Activated naive CD4-positive, alpha-beta T cell treated with anti-CD3 and anti-CD28 coated beads, Interleukin-2, amount 50 U/mL, for 24 hours (primary cell): ENCODE measurements around the gene DHRS2.
"Not testable (repeated sequence)": the region's sequence is repeated elsewhere in the genome, so short reads cannot be mapped to it uniquely, and the experiment has no call there.

Experiments
- H3K27ac Mint-ChIP-seq: one replicate; pipeline ENCODE4 v1.8.0; 2021; ENCODE audit warnings: mild to moderate bottlenecking, mixed read lengths
- H3K27me3 Mint-ChIP-seq: one replicate; pipeline ENCODE4 v1.8.0; 2021; ENCODE audit warnings: mixed read lengths
- H3K36me3 Mint-ChIP-seq: one replicate; pipeline ENCODE4 v1.8.0; 2021; ENCODE audit warnings: mixed read lengths
- H3K4me1 Mint-ChIP-seq: one replicate; pipeline ENCODE4 v1.8.0; 2021; ENCODE audit warnings: mixed read lengths
- H3K4me3 Mint-ChIP-seq: one replicate; pipeline ENCODE4 v1.8.0; 2021; ENCODE audit warnings: mild to moderate bottlenecking, mixed read lengths
- H3K9me3 Mint-ChIP-seq: one replicate; pipeline ENCODE4 v1.8.0; 2021; ENCODE audit warnings: mixed read lengths

Gene DHRS2

DNA sequence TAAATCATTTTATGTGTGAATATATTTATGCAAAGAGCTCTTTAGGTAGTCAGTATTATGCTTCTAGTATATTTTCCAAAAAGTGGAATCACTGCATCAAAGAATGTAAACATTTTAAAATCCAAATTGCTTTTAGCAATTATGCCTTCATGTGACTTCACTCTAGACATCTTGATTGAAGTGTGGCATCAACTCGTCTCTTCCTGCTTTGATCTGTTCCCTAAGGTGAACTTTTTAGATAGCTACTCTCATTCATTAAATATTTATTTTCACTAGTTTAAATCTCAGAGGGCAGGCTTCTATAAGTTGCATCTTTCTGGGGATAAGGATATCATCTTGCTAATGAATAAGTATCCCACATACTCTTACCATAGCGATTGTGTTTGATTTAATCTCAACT lies 39.2 kb downstream of the DHRS2 start:
- no peak overlapping the region for H3K27ac Mint-ChIP-seq
- no peak overlapping the region for H3K4me3 Mint-ChIP-seq
- peaks cover 4% of the 10 kb centered on the region for H3K27me3 Mint-ChIP-seq
- no peaks in the 10 kb centered on the region for H3K9me3 Mint-ChIP-seq
- H3K4me1 Mint-ChIP-seq = no peaks in the 10 kb centered on the region
- no peaks in the 10 kb centered on the region for H3K36me3 Mint-ChIP-seq

GRCh38 chr14:23675906-23676305 lies 39.7 kb downstream of the DHRS2 start:
- H3K36me3 Mint-ChIP-seq = no peaks in the 10 kb centered on the region
- no peak overlapping the region for H3K27ac Mint-ChIP-seq
- peaks cover 4% of the 10 kb centered on the region for H3K27me3 Mint-ChIP-seq
- H3K9me3 Mint-ChIP-seq = no peaks in the 10 kb centered on the region
- H3K4me1 Mint-ChIP-seq = no peaks in the 10 kb centered on the region
- no peak overlapping the region for H3K4me3 Mint-ChIP-seq

GRCh38 chr14:23681337-23681736 lies 45.2 kb downstream of the DHRS2 start:
- Mint-ChIP-seq H3K36me3 (no peaks in the 10 kb centered on the region), H3K4me1 (no peaks in the 10 kb centered on the region), H3K4me3 (no peak overlapping the region), H3K27me3 (peaks cover 3% of the 10 kb centered on the region), H3K9me3 (no peaks in the 10 kb centered on the region), H3K27ac (no peak overlapping the region)

DNA sequence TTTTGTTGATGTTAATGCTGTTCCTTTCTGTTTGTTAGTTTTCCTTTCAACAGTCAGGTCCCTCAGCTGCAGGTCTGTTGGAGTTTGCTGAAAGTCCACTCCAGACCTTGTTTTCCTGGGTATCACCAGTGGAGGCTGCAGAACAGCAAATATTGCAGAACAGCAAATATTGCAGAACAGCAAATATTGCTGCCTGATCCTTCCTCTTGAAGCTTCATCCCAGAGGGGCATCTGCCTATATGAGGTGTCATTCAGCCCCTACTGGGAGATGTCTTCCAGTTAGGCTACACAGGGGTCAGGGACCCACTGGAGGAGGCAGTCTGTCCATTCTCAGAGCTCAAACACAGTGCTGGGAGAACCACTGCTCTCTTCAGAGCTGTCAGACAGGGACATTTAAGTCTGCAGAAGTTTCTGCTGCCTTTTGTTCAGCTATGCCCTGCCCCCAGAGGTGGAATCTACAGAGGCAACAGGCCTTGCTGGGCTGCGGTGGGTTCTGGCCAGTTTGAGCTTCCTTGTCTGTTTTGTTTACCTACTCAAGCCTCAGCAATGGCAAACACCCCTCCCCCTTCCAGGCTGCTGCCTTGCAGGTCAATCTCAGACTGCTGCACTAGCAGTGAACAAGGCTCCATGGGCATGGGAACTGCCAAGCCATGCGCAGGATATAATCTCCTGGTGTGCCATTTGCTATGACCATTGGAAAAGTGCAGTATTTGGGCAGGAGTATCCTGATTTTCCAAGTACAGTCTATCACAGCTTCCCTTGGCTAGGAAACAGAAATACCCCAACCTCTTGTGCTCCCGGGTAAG lies 53.7 kb downstream of the DHRS2 start:
- not testable (repeated sequence) for H3K4me1 Mint-ChIP-seq, H3K27ac Mint-ChIP-seq, H3K4me3 Mint-ChIP-seq, H3K27me3 Mint-ChIP-seq, H3K36me3 Mint-ChIP-seq, H3K9me3 Mint-ChIP-seq

- H3K4me3 Mint-ChIP-seq = no peak overlapping the region
- H3K27me3 Mint-ChIP-seq = peaks cover 8% of the 10 kb centered on the region
- no peaks in the 10 kb centered on the region for H3K4me1 Mint-ChIP-seq
- peaks cover 5% of the 10 kb centered on the region for H3K9me3 Mint-ChIP-seq
- no peak overlapping the region for H3K27ac Mint-ChIP-seq
- H3K36me3 Mint-ChIP-seq = peaks cover 5% of the 10 kb centered on the region
These were observed 56.3 kb downstream of the DHRS2 start for GRCh38 chr14:23692416-23692815.

GRCh38 chr14:23693252-23693775 lies 57.1 kb downstream of the DHRS2 start:
- no peak overlapping the region for H3K4me3 Mint-ChIP-seq
- H3K4me1 Mint-ChIP-seq = no peaks in the 10 kb centered on the region
- peaks cover 14% of the 10 kb centered on the region for H3K27me3 Mint-ChIP-seq
- H3K9me3 Mint-ChIP-seq = peaks cover 5% of the 10 kb centered on the region
- peaks cover 5% of the 10 kb centered on the region for H3K36me3 Mint-ChIP-seq
- no peak overlapping the region for H3K27ac Mint-ChIP-seq

DNA sequence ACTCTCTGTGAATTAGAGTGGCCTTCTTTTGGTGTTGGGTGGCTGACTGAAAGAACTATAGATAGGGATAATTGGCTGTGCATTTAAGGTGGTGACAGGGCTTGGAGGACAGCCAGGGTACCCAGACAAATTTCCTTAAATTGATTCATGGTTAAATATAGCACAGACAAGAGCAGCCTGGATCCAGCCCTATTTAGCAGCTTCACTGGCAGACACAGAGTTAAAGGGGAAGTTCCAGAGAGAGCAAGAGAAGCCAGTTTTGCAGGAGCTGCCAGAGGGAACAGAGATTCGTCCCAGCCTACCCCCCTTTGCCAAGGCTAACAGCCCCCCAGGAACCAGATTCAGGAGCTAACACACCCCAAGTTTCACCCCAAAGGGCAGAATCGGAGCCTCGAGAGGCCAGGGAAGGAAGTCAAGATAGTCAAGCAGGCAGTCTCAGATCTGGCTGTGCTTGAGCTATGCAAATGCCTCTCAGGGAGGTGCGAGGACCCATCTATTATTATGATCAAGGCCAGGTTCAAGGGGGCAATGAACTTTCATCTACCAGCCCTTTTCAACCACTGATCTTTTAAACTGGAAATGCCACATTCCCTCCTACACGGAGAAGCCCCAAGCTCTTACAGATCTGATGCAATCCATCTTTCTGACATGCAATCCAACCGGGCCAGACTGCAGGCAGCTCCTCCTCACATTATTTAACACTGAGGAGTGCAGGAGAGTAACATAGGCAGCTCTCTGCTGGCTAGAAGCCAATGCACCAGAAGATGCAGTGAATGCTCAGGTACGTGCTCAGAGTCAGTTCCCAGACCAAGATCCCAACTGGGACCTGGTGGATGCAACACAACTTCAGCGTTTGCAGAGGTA lies 58.2 kb downstream of the DHRS2 start:
- H3K9me3 Mint-ChIP-seq = peaks cover 5% of the 10 kb centered on the region
- H3K27ac Mint-ChIP-seq = no peak overlapping the region
- peaks cover 18% of the 10 kb centered on the region for H3K27me3 Mint-ChIP-seq

More for the DNA sequence above, 58.2 kb downstream of the DHRS2 start:
- H3K4me3 Mint-ChIP-seq = no peak overlapping the region
- H3K4me1 Mint-ChIP-seq = no peaks in the 10 kb centered on the region
- H3K36me3 Mint-ChIP-seq = peaks cover 5% of the 10 kb centered on the region
